Esophagus squamous epithelium (tissue), 4 donors: ENCODE measurements around the gene CSNK1G1.
"Not testable (repeated sequence)": the region's sequence is repeated elsewhere in the genome, so short reads cannot be mapped to it uniquely, and the experiment has no call there.

ENCODE experiments used
- CTCF ChIP-seq, 6 experiments: fragments of 450-650 bp in 4 of 6; fragments of 200-600 bp in 2 of 6; sonication (generic) in 2 of 6; IDR thresholded peaks; one replicate each; pipeline ENCODE4 v1.5.1; 2016 to 2019; ENCODE audit warnings: antibody characterized with exemption in 6 of 6, mild to moderate bottlenecking in 4 of 6, moderate library complexity in 4 of 6
- POLR2A ChIP-seq, 4 donors: fragments of 450-650 bp; IDR thresholded peaks; one replicate each; pipeline ENCODE4 v1.6.1; 2017; ENCODE audit warnings: antibody characterized with exemption in 4 of 4, mild to moderate bottlenecking in 4 of 4, moderate library complexity in 3 of 4

- not testable (repeated sequence) for TF ChIP-seq POLR2A, CTCF (IDR thresholded peaks at IDR 0.05)
Measured at GRCh38 chr15:64392471-64392870, 36.5 kb upstream of the CSNK1G1 start.
